ENCODE results near the gene ZFP36L1. TPM values are rescaled to one million over a fixed set of nuclear protein-coding genes. Genes with fewer than 3 reads are reported as not detected.

Gene ZFP36L1
- total and polyA plus RNA-seq, 2 of the 13 experiments (the other 11 are each of a cell fraction or from before 2014, with no cell fraction given), result 7.4 to 10.2 TPM

DNA sequence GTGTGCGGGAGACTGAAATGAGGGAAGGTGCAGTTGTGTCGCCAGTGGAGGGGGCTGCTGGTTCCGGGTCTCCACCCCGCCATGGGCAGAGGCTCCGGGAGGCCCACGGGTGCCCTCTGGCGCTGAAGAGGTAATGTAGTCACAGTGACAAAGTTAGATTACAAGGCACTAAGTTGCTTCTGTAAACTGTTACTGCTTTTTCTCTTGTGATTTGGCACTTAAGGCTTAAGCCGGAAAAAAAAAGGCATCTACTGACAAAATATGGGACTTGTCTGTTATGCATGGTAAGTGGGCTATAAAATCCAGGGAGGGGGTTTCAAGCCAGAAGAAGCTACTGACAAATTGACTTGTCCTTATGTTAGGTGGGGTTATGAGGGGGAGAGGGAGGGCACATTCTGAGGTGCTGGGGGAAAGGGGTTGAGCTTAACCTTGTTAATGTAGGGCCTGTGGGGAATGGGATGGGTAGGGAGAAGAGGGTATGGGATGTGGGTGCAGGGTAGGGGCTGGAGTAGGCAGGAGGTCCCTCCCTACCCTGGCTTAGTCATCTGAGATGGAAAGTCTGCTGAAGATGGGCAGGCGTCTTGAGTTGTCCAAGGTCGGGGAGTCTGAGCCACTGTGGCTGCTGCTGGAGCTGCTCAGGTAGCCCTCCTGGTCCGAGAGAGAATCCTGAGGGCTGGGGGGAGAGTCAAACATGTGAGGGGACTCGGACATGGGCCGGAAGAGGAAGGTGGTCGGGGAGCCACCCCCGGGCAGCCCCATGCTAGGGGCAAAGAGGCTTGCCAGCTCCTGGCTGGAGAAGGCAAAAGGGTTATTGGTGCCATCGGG is 3.7 kb downstream of the ZFP36L1 start (continued):
- TF ChIP-seq ZNF318 (CRISPR knock-in tag; IDR thresholded peaks at IDR 0.05) (no peak), PHF20 (CRISPR knock-in tag; IDR thresholded peaks at IDR 0.05) (peak; percentile 40; the same call in 1 of the 2 replicates), POLR2AphosphoS5 (IDR thresholded peaks at IDR 0.05; ENCODE audit: low read depth, low read length) (peak; percentile 49; the same call in 1 of the 2 replicates), KDM2A (CRISPR knock-in tag; IDR thresholded peaks at IDR 0.05; ENCODE audit: borderline replicate concordance, low read depth) (peak; percentile 70), RFXAP (CRISPR knock-in tag; IDR thresholded peaks at IDR 0.05; ENCODE audit: borderline replicate concordance) (no peak), ZNF687 (CRISPR knock-in tag; IDR thresholded peaks at IDR 0.05) (peak; percentile 53), THRA (CRISPR knock-in tag; IDR thresholded peaks at IDR 0.05; ENCODE audit: borderline replicate concordance) (peak; percentile 39; the same call in 1 of the 2 replicates), CBX1 (IDR thresholded peaks at IDR 0.05; ENCODE audit: low read depth) (peak; percentile 37), ZSCAN31 (CRISPR knock-in tag; IDR thresholded peaks at IDR 0.05; ENCODE audit: low read depth) (no peak; the same call in 1 of the 2 replicates), KDM4B (CRISPR knock-in tag; IDR thresholded peaks at IDR 0.05) (peak; percentile 44; the same call in 1 of the 2 replicates), MED1 (CRISPR knock-in tag; IDR thresholded peaks at IDR 0.05) (peak; percentile 52), HNRNPK (IDR thresholded peaks at IDR 0.05; ENCODE audit: low read depth, low read length, poor library complexity, severe bottlenecking) (no peak), STAG1 (CRISPR knock-in tag; IDR thresholded peaks at IDR 0.05) (peak; percentile 85), ZNF749 (CRISPR knock-in tag; IDR thresholded peaks at IDR 0.05; ENCODE audit: borderline replicate concordance) (peak; percentile 42; the same call in 1 of the 2 replicates)

Data from HepG2 (cell line).